WERI-Rb-1 (cell line): ENCODE results near the gene C19orf18.
"Not testable (repeated sequence)": the region's sequence is repeated elsewhere in the genome, so short reads cannot be mapped to it uniquely, and the experiment has no call there.

Experiments
- DNase-seq: peaks from one replicate; pipeline ENCODE4 v3.0.0-alpha.2; 2020
- H3K27ac ChIP-seq: fragments of 250-450 bp; sonication (Bioruptor Pico); 2 replicates; pipeline ENCODE4 v1.5.1; 2020; ENCODE audit warnings: mild to moderate bottlenecking, moderate library complexity
- H3K27me3 ChIP-seq: fragments of 250-450 bp; sonication (Bioruptor Pico); 2 replicates; pipeline ENCODE4 v1.5.1; 2021; ENCODE audit warnings: mild to moderate bottlenecking, low read depth, moderate library complexity; ENCODE audit not compliant: insufficient read depth, severe bottlenecking
- H3K36me3 ChIP-seq: fragments of 250-450 bp; sonication (Bioruptor Pico); 2 replicates; pipeline ENCODE4 v1.5.1; 2020; ENCODE audit warnings: mild to moderate bottlenecking, moderate library complexity
- H3K4me3 ChIP-seq: 2 replicates; pipeline ENCODE4 v1.5.1; 2011; ENCODE audit warnings: low read depth, mild to moderate bottlenecking, control low read depth, low read length
- H3K9me3 ChIP-seq: fragments of 250-450 bp; sonication (Bioruptor Pico); 2 replicates; pipeline ENCODE4 v1.5.1; 2021; ENCODE audit warnings: mild to moderate bottlenecking, moderate library complexity; ENCODE audit not compliant: severe bottlenecking
- TF ChIP-seq, protein P1 (sequence below): IDR thresholded peaks from 2 replicates; pipeline ENCODE4 v1.5.1; 2011; ENCODE audit warnings: low read depth, mild to moderate bottlenecking, control low read depth, inconsistent platforms, low read length

C19orf18 gene

DNA sequence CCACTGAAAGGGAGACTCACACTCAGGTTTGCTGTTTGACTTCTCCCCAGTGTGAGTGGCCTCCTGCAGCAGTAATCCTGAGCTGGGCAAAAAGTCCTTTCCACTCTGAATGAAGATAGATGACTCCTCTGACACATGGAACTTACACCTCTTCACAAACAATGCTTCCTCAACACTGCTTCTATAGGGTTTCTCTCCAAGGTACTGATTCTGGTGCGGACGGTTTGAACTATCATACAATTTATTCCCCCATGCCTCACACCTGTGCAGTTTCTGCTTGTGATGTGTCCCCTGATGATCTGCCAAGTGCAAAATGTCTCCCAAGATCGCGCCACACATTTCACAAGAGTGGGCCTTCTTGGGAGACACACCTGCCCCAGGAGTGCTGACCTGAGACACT, 46.7 kb downstream of the C19orf18 start:
- Histone ChIP-seq H3K27me3 (no peaks in the 10 kb centered on the region), H3K27ac (no peak overlapping the region), H3K36me3 (peaks cover 88% of the 10 kb centered on the region), H3K9me3 (peaks cover 9% of the 10 kb centered on the region), H3K4me3 (no peak overlapping the region)
- no peak for DNase-seq
- TF ChIP-seq, protein P1, sequence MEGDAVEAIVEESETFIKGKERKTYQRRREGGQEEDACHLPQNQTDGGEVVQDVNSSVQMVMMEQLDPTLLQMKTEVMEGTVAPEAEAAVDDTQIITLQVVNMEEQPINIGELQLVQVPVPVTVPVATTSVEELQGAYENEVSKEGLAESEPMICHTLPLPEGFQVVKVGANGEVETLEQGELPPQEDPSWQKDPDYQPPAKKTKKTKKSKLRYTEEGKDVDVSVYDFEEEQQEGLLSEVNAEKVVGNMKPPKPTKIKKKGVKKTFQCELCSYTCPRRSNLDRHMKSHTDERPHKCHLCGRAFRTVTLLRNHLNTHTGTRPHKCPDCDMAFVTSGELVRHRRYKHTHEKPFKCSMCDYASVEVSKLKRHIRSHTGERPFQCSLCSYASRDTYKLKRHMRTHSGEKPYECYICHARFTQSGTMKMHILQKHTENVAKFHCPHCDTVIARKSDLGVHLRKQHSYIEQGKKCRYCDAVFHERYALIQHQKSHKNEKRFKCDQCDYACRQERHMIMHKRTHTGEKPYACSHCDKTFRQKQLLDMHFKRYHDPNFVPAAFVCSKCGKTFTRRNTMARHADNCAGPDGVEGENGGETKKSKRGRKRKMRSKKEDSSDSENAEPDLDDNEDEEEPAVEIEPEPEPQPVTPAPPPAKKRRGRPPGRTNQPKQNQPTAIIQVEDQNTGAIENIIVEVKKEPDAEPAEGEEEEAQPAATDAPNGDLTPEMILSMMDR: no peak

DNA sequence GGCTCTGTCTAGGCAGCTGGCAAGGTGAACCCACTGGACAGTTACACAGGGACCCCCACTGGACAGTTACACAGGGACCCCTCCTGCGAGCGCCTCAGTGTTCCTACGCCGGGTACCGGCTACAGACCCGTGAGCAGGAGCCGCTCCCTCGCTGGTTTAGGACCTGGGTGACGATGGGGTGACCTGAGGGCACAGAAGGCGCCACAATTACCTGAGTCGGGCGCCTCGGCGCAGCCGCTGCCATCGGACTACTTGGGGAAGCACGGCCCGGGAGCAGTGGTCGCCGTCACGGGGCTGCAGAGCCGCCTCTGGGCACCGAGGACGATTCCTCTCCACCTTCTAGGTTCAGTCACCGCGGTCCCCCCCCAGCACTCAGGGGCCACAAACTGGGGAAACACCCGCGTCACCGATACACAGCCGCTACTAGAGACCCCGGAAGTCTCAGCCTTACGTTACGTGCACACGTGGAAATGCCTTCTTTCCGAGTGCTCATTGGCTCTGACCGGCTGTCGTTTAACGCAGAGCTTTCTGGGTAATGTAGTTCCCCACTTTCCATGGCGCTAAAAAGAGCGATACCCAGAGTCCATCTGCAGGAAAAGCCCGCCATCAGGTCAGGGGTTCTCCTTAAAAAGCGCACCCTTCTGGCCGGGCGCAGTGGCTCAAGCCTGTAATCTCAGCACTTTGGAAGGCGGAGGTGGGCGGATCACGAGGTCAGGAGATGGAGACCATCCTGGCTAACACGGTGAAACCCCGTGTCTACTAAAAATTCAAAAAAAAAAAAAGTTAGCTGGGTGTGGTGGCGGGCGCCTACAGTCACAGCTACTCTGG, 58.0 kb downstream of the C19orf18 start, which contains the start of gene ZNF417:
Gene ZNF417 (minus strand): TSS at position 425 of the 828 bp plus-strand sequence. CDS start 181 bp downstream, at position 244.
- Histone ChIP-seq H3K27ac (peak within 1 kb of the TSS; percentile 68), H3K36me3 (peaks cover 40% of the 10 kb centered on the region), H3K4me3 (peak within 1 kb of the TSS; percentile 87)
- H3K27me3 ChIP-seq, H3K9me3 ChIP-seq: not testable (repeated sequence)
- DNase-seq: peak; percentile 94
- TF ChIP-seq, protein P1: peak; percentile 30; the same call in 1 of the 2 replicates

DNA sequence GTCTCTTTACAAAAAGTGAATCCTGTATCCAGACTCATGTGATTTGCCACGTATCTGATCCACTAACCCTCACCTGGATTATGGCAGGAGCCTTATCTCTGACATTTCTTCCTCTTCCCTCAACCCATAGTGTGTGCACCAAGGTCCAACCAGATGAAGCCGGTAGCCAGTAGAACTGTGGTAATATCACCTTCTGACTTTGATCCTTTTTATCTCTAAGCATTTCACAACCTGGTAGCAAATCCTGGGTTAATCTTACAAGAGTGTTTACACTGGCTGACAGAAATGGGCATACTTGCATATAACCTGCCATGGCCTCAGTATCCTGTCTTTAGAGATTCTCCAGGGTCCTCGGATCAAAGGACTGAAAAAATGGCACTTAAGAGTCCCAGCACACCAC, 59.8 kb downstream of the C19orf18 start:
- DNase-seq: no peak
- TF ChIP-seq, protein P1: no peak
- no peak overlapping the region for H3K4me3 ChIP-seq

More for the DNA sequence above, 59.8 kb downstream of the C19orf18 start:
- H3K27ac ChIP-seq: no peak overlapping the region
- H3K9me3 ChIP-seq: no peaks in the 10 kb centered on the region
- H3K36me3 ChIP-seq: peaks cover 42% of the 10 kb centered on the region
- H3K27me3 ChIP-seq: no peaks in the 10 kb centered on the region
